Thymus (tissue), 11 donors: Measurements from ENCODE around the gene SFMBT1. TPM values are rescaled to one million over a fixed set of nuclear protein-coding genes. Genes with fewer than 3 reads are reported as not detected.

Source experiments
- DNase-seq, 9 donors: peaks; one replicate each; pipeline ENCODE4 v3.0.0-alpha.2; 2013; ENCODE audit warnings: low spot score in 9 of 9, low read depth in 6 of 9, missing footprints in 1 of 9
- H3K27ac ChIP-seq, 2 donors: one replicate each; pipeline ENCODE4 v1.5.1; 2013; ENCODE audit warnings: control low read depth in 1 of 2, low read depth in 1 of 2, low read length in 1 of 2, mild to moderate bottlenecking in 1 of 2, moderate library complexity in 1 of 2
- H3K27me3 ChIP-seq, 2 donors: one replicate each; pipeline ENCODE4 v1.5.1; 2013; ENCODE audit warnings: low read length in 1 of 2; ENCODE audit not compliant: control insufficient read depth in 2 of 2, insufficient read depth in 1 of 2
- H3K36me3 ChIP-seq, 2 donors: one replicate each; pipeline ENCODE4 v1.5.1; 2013; ENCODE audit warnings: low read length in 1 of 2, mild to moderate bottlenecking in 1 of 2, moderate library complexity in 1 of 2; ENCODE audit not compliant: control insufficient read depth in 2 of 2, insufficient read depth in 2 of 2
- H3K4me1 ChIP-seq, 2 donors: one replicate each; pipeline ENCODE4 v1.5.1; 2013; ENCODE audit warnings: low read length in 2 of 2; ENCODE audit not compliant: control insufficient read depth in 2 of 2, insufficient read depth in 2 of 2
- H3K4me3 ChIP-seq, 2 donors: one replicate each; pipeline ENCODE4 v1.5.1; 2013; ENCODE audit warnings: low read length in 2 of 2, control low read depth in 1 of 2, mild to moderate bottlenecking in 1 of 2
- H3K9me3 ChIP-seq, 2 donors: one replicate each; pipeline ENCODE4 v1.5.1; 2013; ENCODE audit warnings: low read length in 1 of 2, mild to moderate bottlenecking in 1 of 2; ENCODE audit not compliant: control insufficient read depth in 2 of 2, insufficient read depth in 1 of 2
- WGBS: extraction: QIAGEN DNeasy Blood & Tissue Kit; methylation state at CpG from one replicate; pipeline ENCODE4 v1.1.7; 2013; 5-methylcytosine and 5-hydroxymethylcytosine counted together
- polyA plus RNA-seq: library from polyadenylated mRNA; stranded (reverse); fragments of 200-250 nt; gene quantifications from one replicate; pipeline ENCODE4 v1.2.3, GENCODE V29; 2013
- total RNA-seq: library from RNA; stranded (reverse); fragments of 120-200 nt; gene quantifications from one replicate; pipeline ENCODE4 v1.2.4, GENCODE V29; 2013
- donor health status: healthy.

The SFMBT1 gene
- total and polyA plus RNA-seq, 2 donors: 6.2 to 6.4 TPM

DNA sequence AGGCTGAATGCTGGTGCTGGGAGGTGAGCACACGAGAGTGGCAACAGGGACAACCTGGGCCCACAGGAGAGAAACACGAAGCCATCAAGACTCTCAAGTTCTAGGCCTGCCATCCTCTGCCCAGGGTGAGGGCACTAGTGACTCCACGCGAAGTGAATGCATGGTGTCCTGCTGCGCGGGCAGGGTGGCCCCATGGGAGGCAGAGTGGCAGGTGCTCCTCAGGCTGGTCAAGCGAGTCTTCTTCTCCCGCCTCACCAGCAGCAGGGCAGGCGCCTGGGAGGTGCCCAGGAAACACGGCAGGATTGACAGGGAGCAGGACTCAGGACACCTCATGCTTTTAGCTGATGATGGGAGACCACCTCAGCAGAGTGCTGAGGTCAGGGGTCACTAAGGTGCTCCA is 175.4 kb downstream of the SFMBT1 start:
- peaks cover 1 to 12% of the 10 kb centered on the region in 2 donors for H3K9me3 ChIP-seq
- peaks cover 16 to 41% of the 10 kb centered on the region in 2 donors for H3K4me1 ChIP-seq
- no peak overlapping the region for H3K4me3 ChIP-seq
- no peak for DNase-seq
- H3K27me3 ChIP-seq: no peaks in the 10 kb centered on the region
- WGBS: 96% methylated on average over 10 of the region's 10 CpGs
- H3K27ac ChIP-seq: no peak overlapping the region
- peaks cover 12 to 21% of the 10 kb centered on the region in 2 donors for H3K36me3 ChIP-seq

DNA sequence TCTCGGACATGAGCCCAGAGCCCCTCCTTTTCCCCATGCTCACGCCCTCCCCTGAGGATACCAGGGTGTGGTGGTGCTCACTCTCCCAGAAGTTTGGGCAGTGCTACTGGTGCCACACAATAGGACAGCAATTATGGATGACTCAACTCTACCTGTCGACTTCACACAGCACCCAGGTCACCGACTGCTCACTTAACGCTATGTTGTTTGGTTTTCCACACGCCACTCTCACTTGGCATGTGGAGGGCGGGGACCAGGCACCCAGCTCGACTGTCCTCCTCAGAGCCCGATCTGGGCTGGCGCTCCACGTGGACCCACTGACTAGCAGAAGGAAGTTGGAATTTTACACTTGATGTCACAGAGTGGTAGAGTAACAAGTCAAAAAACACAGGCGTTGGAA is 179.4 kb downstream of the SFMBT1 start:
- Histone ChIP-seq H3K4me3 (no peak overlapping the region), H3K36me3 (peaks cover 12 to 17% of the 10 kb centered on the region in 2 donors), H3K27me3 (no peaks in the 10 kb centered on the region), H3K9me3 (peaks cover 1 to 25% of the 10 kb centered on the region in 2 donors), H3K27ac (no peak overlapping the region), H3K4me1 (peaks cover 7 to 19% of the 10 kb centered on the region in 2 donors)
- no peak for DNase-seq
- 98% methylated on average over 12 of the region's 12 CpGs for WGBS

DNA sequence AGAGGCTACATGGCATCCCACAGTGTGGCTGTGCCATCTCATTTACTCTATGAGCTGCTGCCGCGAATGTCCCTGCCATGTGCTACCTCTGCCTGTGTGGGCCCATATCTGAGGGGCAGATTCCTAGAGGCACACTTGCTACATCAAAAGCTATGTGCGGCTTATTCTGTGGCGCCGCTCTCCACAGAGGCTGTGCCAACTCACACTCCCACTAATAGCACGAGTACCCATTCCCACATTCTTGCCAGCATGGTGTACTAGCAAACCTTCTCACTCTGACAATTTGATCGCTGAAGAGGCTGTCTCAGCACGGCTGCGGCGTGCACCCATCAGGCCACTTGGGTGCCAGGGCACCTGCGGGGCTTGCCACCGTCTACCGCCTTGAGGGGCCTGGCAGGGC is 179.9 kb downstream of the SFMBT1 start:
- 98% methylated on average over 13 of the region's 13 CpGs for WGBS
- peaks cover 7 to 18% of the 10 kb centered on the region in 2 donors for H3K4me1 ChIP-seq
- H3K27me3 ChIP-seq: no peaks in the 10 kb centered on the region
- H3K36me3 ChIP-seq: peaks cover 12 to 19% of the 10 kb centered on the region in 2 donors
- peaks cover 1 to 25% of the 10 kb centered on the region in 2 donors for H3K9me3 ChIP-seq
- no peak overlapping the region for H3K27ac ChIP-seq
- no peak for DNase-seq
- H3K4me3 ChIP-seq: no peak overlapping the region

DNA sequence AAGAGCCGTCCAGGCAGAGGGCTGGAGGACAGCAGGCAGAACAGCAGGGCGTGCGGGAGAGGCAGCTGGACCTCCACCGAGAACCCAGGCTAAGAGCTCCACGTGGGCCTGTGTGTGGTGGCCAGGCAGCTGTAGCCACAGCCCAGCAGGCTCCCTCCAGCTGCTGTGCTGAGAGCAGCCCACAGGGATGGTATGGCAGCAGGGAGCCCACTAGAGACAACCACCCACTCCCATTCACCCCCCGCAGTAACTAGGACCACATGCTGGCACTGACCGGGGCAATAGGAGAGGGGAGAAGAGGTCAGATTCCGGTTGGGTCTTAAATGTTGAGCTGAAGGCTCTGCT is 185.5 kb downstream of the SFMBT1 start:
- H3K4me3 ChIP-seq: no peak overlapping the region
- no peaks in the 10 kb centered on the region for H3K27me3 ChIP-seq
- H3K4me1 ChIP-seq: peaks cover 0 to 5% of the 10 kb centered on the region in 2 donors
- DNase-seq: no peak
- peaks cover 4 to 19% of the 10 kb centered on the region in 2 donors for H3K36me3 ChIP-seq
- 98% methylated on average over 8 of the region's 8 CpGs for WGBS
- H3K27ac ChIP-seq: no peak overlapping the region
- H3K9me3 ChIP-seq: peaks cover 0 to 13% of the 10 kb centered on the region in 2 donors

DNA sequence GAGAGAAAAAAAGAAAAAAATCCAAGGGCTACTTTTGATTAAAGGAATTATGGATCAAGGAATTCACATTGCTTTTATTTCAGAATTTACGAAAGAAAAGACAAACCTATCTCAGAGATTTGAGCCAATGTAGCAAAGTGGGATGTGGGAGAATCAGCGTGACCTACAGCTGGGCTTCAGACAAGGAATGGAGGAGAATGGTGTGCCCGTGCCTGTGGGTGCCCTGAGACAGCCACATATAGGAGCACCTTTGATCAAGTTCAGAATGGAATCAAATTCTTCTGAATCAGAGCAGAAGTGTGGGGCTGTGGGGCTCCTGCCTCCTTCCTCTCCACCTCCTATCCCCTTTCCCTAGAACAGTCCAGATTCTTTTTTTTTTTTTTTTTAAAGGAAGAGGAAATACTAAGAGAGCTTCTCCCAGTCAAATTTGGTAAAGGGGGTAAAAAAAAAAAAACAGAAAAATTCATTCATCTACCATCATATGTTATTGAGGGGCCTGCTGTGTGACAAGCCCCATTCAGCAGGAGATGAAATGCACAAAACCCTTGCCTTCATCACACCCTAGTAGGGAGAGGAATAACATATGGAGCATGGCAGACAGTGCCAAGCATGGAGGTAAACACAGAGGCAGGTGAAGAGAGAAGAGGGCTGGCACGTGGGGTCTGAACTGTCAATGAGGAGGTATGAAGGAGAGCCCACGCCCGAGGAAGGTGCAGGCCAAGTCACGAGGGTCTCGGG is 186.0 kb downstream of the SFMBT1 start:
- no peaks in the 10 kb centered on the region for H3K27me3 ChIP-seq
- H3K27ac ChIP-seq: no peak overlapping the region
- H3K4me1 ChIP-seq: peaks cover 0 to 5% of the 10 kb centered on the region in 2 donors
- peaks cover 0 to 9% of the 10 kb centered on the region in 2 donors for H3K9me3 ChIP-seq
- peaks cover 4 to 20% of the 10 kb centered on the region in 2 donors for H3K36me3 ChIP-seq
- WGBS: 98% methylated on average over 8 of the region's 8 CpGs
- DNase-seq: no peak
- no peak overlapping the region for H3K4me3 ChIP-seq

DNA sequence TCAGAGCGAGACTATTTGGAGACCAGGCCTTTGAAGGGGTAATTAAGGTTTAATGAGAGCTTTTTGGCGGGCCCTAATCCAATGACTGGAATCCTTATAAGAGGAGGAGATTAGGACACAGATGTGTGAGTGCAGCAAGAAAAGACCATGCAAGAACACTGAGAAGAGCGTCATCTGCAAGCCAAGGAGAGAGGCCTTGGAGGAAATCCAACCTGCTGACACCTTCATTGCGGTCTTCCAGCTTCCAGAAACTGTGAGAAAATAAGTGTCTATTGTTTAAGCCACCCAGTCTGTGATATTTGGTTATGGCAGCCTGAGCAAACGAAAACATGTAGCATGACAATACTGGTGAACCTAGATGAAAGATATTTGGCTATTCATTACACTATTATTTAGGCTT is 188.0 kb downstream of the SFMBT1 start:
- Histone ChIP-seq H3K4me3 (no peak overlapping the region), H3K36me3 (peaks cover 13 to 39% of the 10 kb centered on the region in 2 donors), H3K9me3 (no peaks in the 10 kb centered on the region), H3K27ac (no peak overlapping the region), H3K27me3 (no peaks in the 10 kb centered on the region), H3K4me1 (peaks cover 0 to 5% of the 10 kb centered on the region in 2 donors)
- 87% methylated on average over 5 of the region's 5 CpGs for WGBS
- no peak for DNase-seq

DNA sequence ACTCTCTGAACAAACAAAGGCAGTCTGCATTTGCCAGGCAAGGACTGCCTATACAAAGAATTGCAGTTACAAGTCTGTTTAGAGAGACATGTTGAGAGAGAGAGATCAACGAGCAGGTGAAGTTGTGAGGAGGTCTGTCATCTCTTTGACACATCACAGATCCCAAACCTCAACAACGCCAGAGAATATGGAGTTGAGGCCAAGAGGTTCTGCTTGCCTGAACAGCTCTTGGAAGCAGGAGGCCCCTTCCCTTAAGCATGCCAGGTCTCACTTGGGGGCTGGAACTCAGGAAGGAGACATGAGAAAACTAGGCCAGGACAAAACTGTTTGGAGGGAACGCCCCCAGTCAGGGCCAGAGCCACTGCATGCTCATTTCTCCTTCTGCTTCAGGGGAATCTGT is 188.7 kb downstream of the SFMBT1 start:
- H3K4me3 ChIP-seq: no peak overlapping the region
- no peaks in the 10 kb centered on the region for H3K27me3 ChIP-seq
- peaks cover 0 to 5% of the 10 kb centered on the region in 2 donors for H3K4me1 ChIP-seq
- peaks cover 17 to 47% of the 10 kb centered on the region in 2 donors for H3K36me3 ChIP-seq
- H3K27ac ChIP-seq: no peak overlapping the region
- DNase-seq: no peak
- H3K9me3 ChIP-seq: no peaks in the 10 kb centered on the region
- 92% methylated on average over 3 of the region's 3 CpGs for WGBS

DNA sequence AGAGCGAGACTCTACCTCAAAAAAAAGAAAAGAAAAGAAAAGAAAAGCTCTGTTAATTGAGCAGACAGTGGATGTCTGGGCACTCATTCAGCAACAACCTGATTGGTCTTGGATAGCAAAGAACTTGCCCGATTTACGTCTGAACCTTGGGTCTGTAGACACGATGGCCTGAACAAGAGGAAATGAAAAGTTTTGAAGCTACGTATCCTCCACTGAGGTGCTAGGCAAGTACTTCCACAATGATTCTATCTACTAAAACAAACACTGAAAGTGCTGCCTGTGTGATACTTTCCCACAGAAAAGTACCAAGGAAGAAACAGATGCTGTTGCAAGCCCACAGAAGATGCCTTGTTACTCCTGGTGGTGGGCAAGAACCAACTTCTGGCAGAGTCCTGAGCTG is 189.2 kb downstream of the SFMBT1 start:
- Histone ChIP-seq H3K27me3 (no peaks in the 10 kb centered on the region), H3K36me3 (peaks cover 22 to 51% of the 10 kb centered on the region in 2 donors), H3K4me3 (no peak overlapping the region), H3K9me3 (no peaks in the 10 kb centered on the region), H3K27ac (no peak overlapping the region), H3K4me1 (peaks cover 0 to 9% of the 10 kb centered on the region in 2 donors)
- WGBS: 98% methylated on average over 5 of the region's 5 CpGs
- DNase-seq: no peak

DNA sequence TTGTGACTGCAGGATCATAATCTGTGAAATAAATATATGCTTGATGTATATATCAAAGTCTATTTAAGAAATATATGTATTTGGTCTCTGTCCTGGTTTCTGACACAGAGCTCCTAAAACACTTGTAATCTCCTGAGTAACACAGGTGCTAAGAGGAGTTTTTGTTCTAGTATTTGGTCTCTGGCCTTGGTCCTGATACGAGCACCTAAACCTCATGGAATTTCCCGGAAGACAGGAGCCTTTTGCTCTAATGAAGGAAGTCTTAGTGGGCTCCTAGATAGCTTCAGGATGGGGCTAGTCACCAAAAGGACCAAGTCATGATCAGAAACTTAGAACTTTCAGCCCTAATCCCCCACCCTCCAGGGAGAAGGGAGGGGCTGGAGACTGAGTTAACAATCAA is 191.9 kb downstream of the SFMBT1 start:
- Histone ChIP-seq H3K27ac (no peak overlapping the region), H3K9me3 (no peaks in the 10 kb centered on the region), H3K4me3 (no peak overlapping the region), H3K27me3 (no peaks in the 10 kb centered on the region), H3K36me3 (peaks cover 42 to 65% of the 10 kb centered on the region in 2 donors), H3K4me1 (peaks cover 0 to 23% of the 10 kb centered on the region in 2 donors)
- DNase-seq: no peak
- WGBS: 97% methylated on average over 2 of the region's 2 CpGs
